ENCODE measurements around the gene DARS2.
A peak's percentile ranks its signal among the peaks of the same experiment; 100 is the strongest.
"Not testable (repeated sequence)": the region's sequence is repeated elsewhere in the genome, so short reads cannot be mapped to it uniquely, and the experiment has no call there.

The DARS2 gene

DNA sequence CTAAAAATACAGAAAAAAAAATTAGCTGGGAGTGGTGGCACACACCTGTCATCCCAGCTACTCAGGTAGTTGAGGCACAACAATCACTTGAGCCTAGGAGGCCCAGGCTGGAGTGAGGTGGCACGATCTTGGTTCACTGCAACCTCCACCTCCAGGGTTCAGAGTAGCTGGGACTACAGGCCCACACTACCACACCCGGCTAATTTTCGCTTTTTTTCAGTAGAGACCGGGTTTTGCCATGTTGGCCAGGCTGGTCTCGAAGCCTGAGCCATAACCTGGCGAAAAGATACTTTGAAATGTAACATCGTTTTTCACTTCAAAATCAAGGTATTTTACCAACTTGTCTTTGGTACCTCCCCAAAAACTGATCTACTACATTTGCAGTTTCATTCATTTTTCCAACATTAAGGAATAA, 37.3 kb downstream of the DARS2 start:
- H3K4me3 ChIP-seq (ENCODE audit: low read length) = no peak overlapping the region
- TF ChIP-seq, protein P1, sequence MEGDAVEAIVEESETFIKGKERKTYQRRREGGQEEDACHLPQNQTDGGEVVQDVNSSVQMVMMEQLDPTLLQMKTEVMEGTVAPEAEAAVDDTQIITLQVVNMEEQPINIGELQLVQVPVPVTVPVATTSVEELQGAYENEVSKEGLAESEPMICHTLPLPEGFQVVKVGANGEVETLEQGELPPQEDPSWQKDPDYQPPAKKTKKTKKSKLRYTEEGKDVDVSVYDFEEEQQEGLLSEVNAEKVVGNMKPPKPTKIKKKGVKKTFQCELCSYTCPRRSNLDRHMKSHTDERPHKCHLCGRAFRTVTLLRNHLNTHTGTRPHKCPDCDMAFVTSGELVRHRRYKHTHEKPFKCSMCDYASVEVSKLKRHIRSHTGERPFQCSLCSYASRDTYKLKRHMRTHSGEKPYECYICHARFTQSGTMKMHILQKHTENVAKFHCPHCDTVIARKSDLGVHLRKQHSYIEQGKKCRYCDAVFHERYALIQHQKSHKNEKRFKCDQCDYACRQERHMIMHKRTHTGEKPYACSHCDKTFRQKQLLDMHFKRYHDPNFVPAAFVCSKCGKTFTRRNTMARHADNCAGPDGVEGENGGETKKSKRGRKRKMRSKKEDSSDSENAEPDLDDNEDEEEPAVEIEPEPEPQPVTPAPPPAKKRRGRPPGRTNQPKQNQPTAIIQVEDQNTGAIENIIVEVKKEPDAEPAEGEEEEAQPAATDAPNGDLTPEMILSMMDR (IDR thresholded peaks at IDR 0.05; ENCODE audit: insufficient read depth, low read depth, low read length, missing control alignments) = no peak
- DNase-seq (ENCODE audit: low read depth) = no peak

DNA sequence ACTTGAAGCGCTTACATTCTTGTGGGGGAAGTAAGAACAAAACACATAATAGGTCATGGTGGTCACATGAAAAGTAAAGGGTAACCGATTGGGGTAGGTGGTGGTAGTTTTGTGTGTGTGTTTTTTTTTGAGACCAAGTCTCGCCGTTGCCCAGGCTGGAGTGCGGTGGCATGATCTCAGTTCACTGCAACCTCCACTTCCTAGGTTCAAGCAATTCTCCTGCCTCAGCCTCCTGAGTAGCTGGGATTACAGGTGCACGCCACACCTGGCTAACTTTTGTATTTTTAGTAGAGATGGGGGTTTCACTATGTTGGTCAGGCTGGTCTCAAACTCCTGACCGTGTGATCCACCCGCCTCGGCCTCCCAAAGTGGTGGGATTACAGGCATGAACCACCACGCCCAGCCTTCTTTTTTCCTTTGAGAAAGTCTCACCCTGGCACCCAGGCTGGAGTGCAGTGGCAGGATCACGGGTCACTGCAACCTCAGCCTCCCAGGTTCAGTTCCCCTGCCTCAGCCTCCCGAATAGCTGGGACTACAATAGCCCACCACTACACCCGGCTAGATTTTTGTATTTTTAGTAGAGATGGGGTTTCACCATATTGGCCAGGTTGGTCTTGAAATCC, 37.8 kb downstream of the DARS2 start:
- H3K4me3 ChIP-seq (ENCODE audit: low read length); DNase-seq (ENCODE audit: low read depth): not testable (repeated sequence)

DNA sequence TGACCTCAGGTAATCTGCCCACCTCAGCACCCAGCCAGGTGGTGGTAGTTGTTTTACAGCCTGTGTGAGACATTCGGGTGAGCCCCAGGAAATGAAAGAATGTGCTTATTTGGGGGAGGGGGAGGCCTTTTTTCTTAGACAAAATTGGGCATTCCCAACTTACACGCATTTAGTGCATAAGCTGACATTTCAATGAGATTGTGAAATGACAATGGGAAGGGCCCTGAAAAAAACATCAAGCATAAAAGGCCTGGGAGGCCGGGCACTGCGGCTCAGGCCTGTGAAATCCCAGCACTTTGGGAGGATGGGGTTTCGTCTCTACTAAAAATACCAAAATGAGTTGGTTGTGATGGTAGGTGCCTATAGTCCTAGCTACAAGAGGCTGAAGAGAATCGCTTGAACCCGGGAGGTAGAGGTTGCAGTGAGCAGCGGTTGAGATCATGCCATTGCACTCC, 38.3 kb downstream of the DARS2 start:
- TF ChIP-seq, protein P1 (IDR thresholded peaks at IDR 0.05; ENCODE audit: insufficient read depth, low read depth, low read length, missing control alignments) = no peak
- DNase-seq (ENCODE audit: low read depth) = no peak

DNA sequence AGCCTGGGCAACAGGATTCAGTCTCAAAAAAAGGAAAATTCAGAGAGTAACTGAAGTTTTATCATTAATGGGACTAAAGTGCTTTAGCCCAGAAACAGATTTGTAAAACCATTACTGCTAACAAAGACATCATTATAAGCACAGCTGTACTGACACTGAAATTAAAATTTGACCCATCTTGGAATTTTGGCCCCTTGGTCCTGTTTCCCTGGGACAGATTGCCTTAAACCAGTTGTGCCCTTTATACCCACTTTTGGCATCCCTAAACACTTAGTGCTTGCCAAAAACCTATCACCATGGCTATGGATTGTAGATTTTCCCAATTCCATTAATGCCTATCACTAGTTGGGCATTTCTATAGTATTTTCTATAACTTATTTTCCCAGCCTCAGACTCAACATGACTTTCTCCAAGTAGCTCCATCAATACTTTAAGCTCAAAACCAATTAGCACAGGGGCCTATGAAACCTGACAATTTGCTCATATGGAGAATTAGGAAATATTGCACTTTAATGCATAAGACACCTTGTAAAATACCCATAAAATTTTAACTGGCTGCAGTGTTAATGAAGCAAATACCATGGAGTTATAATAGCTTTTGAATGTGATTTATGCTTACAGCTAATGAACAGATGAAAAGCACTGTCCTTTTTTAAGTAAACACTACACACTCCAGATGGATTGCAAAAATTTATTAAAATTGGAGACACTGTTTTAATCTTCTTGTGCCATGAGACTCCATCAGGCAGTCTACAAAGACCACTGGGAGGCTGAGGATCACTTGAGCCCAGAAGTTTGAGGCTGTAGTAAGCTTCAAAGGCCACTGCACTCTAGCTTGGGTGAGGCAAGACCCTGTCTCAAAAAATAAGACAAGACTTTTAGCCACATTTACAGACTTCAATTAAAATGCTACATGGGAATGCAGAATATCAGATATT, 39.0 kb downstream of the DARS2 start:
- DNase-seq (ENCODE audit: low read depth) = no peak
- no peak overlapping the region for H3K4me3 ChIP-seq (ENCODE audit: low read length)
- TF ChIP-seq, protein P1 (IDR thresholded peaks at IDR 0.05; ENCODE audit: insufficient read depth, low read depth, low read length, missing control alignments) = no peak

More for the DNA sequence above, 38.3 kb downstream of the DARS2 start:
- H3K4me3 ChIP-seq (ENCODE audit: low read length) = no peak overlapping the region

DNA sequence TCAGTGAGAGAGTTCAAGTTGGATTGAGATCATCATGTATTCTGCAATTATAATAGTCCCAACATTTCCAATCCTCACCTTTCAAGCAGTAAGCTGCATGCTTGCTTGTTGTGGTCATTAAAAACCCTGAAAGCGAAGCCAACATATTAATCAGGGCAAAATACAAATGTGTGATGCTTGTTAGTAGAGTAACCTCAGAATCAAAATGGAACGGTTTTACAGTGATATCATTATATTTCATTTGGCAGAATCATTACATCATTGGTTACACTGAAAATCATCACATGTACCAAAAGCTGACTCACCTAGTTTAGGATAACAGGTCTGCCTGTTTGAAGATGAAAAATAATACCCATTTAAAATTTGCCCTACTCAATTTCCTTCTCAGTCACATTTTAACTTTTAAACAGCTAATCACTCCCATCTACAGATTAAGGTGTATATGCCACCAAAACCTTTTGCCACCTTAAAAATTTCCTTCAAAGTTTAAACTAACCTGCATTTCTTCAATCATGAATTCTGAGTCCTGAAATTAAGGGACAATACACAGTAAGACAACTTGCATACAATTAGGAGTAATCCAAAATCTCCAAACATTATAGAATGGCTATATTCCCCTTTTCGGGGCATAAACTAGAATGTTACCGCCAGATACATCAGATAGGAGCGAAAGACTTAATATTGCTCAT, 39.9 kb downstream of the DARS2 start:
- no peak for DNase-seq (ENCODE audit: low read depth)
- peak overlapping the region; percentile 99 for H3K4me3 ChIP-seq (ENCODE audit: low read length)
- TF ChIP-seq, protein P1 (IDR thresholded peaks at IDR 0.05; ENCODE audit: insufficient read depth, low read depth, low read length, missing control alignments) = no peak

DNA sequence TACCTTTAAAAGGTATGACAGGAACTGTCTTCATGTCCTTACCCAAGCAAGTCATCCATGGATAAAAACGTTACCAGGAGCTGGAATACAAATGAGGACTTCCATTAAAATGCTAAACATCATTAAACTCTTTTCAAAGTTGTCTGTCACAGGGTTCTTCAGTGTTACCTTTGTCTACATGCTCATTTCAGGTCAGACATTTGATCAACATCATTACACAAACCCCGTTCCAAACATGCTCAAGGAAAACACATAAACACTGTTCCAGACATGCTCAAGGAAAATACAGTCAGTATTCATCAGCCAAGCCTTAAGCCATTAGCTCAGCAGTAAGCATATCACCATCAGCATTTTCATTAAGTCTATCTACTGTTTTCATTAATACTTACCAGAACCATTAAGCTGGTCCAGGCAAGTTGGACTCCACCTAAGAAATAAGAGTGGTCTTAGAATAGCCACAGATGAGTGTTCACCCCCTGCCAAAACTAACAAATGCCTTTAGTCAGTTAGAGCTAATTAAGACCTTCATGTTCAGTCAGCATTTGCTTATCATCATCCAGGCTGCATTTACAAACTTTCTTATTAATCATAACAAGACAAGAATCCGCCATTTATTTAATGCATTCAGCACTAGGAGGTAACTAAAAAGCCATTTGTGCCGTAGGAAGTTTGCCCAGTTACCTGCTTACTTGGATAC, 41.1 kb downstream of the DARS2 start:
- peak overlapping the region; percentile 99 for H3K4me3 ChIP-seq (ENCODE audit: low read length)
- no peak for DNase-seq (ENCODE audit: low read depth)
- TF ChIP-seq, protein P1 (IDR thresholded peaks at IDR 0.05; ENCODE audit: insufficient read depth, low read depth, low read length, missing control alignments) = no peak

Measured in epithelial cell of esophagus (primary cell).